Measurements from ENCODE around the gene POMC.
"Not testable (repeated sequence)": the region's sequence is repeated elsewhere in the genome, so short reads cannot be mapped to it uniquely, and the experiment has no call there.

Gene POMC

GRCh38 chr2:25131567-25132298 is 36.6 kb downstream of the POMC start:
- DNase-seq = no peak

GRCh38 chr2:25131253-25131566 is 37.2 kb downstream of the POMC start:
- no peak for DNase-seq

- no peak for DNase-seq
These were observed 38.4 kb downstream of the POMC start for GRCh38 chr2:25129901-25130520.

- DNase-seq = no peak
These were observed 40.7 kb downstream of the POMC start for GRCh38 chr2:25127646-25128045.

GRCh38 chr2:25127071-25127470 is 41.3 kb downstream of the POMC start:
- DNase-seq = not testable (repeated sequence)

- DNase-seq = no peak
These were observed 42.4 kb downstream of the POMC start for GRCh38 chr2:25125976-25126375.

- no peak for DNase-seq
These were observed 43.2 kb downstream of the POMC start for GRCh38 chr2:25125189-25125588.

- no peak for DNase-seq
These were observed 44.7 kb downstream of the POMC start for GRCh38 chr2:25123682-25124081.

- DNase-seq = no peak
These were observed 46.0 kb downstream of the POMC start for GRCh38 chr2:25122367-25122766.

- no peak for DNase-seq
These were observed 49.1 kb downstream of the POMC start for GRCh38 chr2:25119263-25119662.

- no peak for DNase-seq
These were observed 51.4 kb downstream of the POMC start for GRCh38 chr2:25116956-25117355.

GRCh38 chr2:25115902-25116301 is 52.5 kb downstream of the POMC start:
- DNase-seq = no peak

GRCh38 chr2:25115249-25115883 is 53.0 kb downstream of the POMC start:
- DNase-seq = no peak

GRCh38 chr2:25112113-25112512 is 56.3 kb downstream of the POMC start:
- DNase-seq = no peak

All from SW 1271 (cell line).